Measurements from ENCODE around the gene XIAP.

XIAP gene

GRCh38 chrX:123871309-123871708 lies 11.5 kb downstream of the XIAP start:
- H3K9me3 ChIP-seq (ENCODE audit: insufficient read depth, low read depth, low read length): no peaks in the 10 kb centered on the region
- H3K4me3 ChIP-seq (ENCODE audit: low read length, poor library complexity, severe bottlenecking): no peak overlapping the region
- H3K79me2 ChIP-seq (ENCODE audit: insufficient read depth, low read length): peaks cover 45% of the 10 kb centered on the region
- no peaks in the 10 kb centered on the region for H3F3A ChIP-seq (ENCODE audit: low read depth)
- no peaks in the 10 kb centered on the region for H3K9me2 ChIP-seq (replicated peaks; ENCODE audit: low read depth, low read length)
- no peak overlapping the region for H3K4me2 ChIP-seq (ENCODE audit: low read depth, low read length, poor library complexity, severe bottlenecking)
- H2AFZ ChIP-seq (ENCODE audit: low read length): no peak overlapping the region
- no peaks in the 10 kb centered on the region for H3K27me3 ChIP-seq (ENCODE audit: insufficient read depth, low read length, poor library complexity, severe bottlenecking)
- H3K9ac ChIP-seq (ENCODE audit: low read depth, low read length, poor library complexity, severe bottlenecking): no peak overlapping the region
- no peak for TF ChIP-seq EZH2phosphoT487 (IDR thresholded peaks at IDR 0.05; ENCODE audit: borderline replicate concordance)
- TF ChIP-seq, protein P1, sequence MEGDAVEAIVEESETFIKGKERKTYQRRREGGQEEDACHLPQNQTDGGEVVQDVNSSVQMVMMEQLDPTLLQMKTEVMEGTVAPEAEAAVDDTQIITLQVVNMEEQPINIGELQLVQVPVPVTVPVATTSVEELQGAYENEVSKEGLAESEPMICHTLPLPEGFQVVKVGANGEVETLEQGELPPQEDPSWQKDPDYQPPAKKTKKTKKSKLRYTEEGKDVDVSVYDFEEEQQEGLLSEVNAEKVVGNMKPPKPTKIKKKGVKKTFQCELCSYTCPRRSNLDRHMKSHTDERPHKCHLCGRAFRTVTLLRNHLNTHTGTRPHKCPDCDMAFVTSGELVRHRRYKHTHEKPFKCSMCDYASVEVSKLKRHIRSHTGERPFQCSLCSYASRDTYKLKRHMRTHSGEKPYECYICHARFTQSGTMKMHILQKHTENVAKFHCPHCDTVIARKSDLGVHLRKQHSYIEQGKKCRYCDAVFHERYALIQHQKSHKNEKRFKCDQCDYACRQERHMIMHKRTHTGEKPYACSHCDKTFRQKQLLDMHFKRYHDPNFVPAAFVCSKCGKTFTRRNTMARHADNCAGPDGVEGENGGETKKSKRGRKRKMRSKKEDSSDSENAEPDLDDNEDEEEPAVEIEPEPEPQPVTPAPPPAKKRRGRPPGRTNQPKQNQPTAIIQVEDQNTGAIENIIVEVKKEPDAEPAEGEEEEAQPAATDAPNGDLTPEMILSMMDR (conservative IDR thresholded peaks at IDR 0.05; ENCODE audit: low read length): no peak
- peaks cover 5% of the 10 kb centered on the region for H4K20me1 ChIP-seq (ENCODE audit: insufficient read depth, low read length, poor library complexity, severe bottlenecking)
- H3K4me1 ChIP-seq (ENCODE audit: insufficient read depth, low read length, poor library complexity, severe bottlenecking): no peaks in the 10 kb centered on the region
- H3K36me3 ChIP-seq (ENCODE audit: insufficient read depth, low read length): no peaks in the 10 kb centered on the region

GRCh38 chrX:123873956-123874355 lies 14.1 kb downstream of the XIAP start:
- no peak overlapping the region for H3K4me3 ChIP-seq (ENCODE audit: low read length, poor library complexity, severe bottlenecking)
- no peaks in the 10 kb centered on the region for H3K27me3 ChIP-seq (ENCODE audit: insufficient read depth, low read length, poor library complexity, severe bottlenecking)
- H3K9ac ChIP-seq (ENCODE audit: low read depth, low read length, poor library complexity, severe bottlenecking): no peak overlapping the region
- H3K36me3 ChIP-seq (ENCODE audit: insufficient read depth, low read length): no peaks in the 10 kb centered on the region
- no peaks in the 10 kb centered on the region for H3F3A ChIP-seq (ENCODE audit: low read depth)
- TF ChIP-seq, protein P1 (conservative IDR thresholded peaks at IDR 0.05; ENCODE audit: low read length): no peak
- no peak for TF ChIP-seq EZH2phosphoT487 (IDR thresholded peaks at IDR 0.05; ENCODE audit: borderline replicate concordance)
- H4K20me1 ChIP-seq (ENCODE audit: insufficient read depth, low read length, poor library complexity, severe bottlenecking): peaks cover 13% of the 10 kb centered on the region
- H3K9me2 ChIP-seq (replicated peaks; ENCODE audit: low read depth, low read length): no peaks in the 10 kb centered on the region
- no peak overlapping the region for H3K4me2 ChIP-seq (ENCODE audit: low read depth, low read length, poor library complexity, severe bottlenecking)
- H2AFZ ChIP-seq (ENCODE audit: low read length): no peak overlapping the region
- H3K4me1 ChIP-seq (ENCODE audit: insufficient read depth, low read length, poor library complexity, severe bottlenecking): peaks cover 10% of the 10 kb centered on the region
- H3K79me2 ChIP-seq (ENCODE audit: insufficient read depth, low read length): peaks cover 35% of the 10 kb centered on the region
- no peaks in the 10 kb centered on the region for H3K9me3 ChIP-seq (ENCODE audit: insufficient read depth, low read depth, low read length)

GRCh38 chrX:123876177-123876576 lies 16.3 kb downstream of the XIAP start:
- Histone ChIP-seq H3K9me2 (replicated peaks; ENCODE audit: low read depth, low read length) (no peaks in the 10 kb centered on the region), H3K4me2 (ENCODE audit: low read depth, low read length, poor library complexity, severe bottlenecking) (no peak overlapping the region), H3K36me3 (ENCODE audit: insufficient read depth, low read length) (no peaks in the 10 kb centered on the region), H2AFZ (ENCODE audit: low read length) (no peak overlapping the region), H3F3A (ENCODE audit: low read depth) (no peaks in the 10 kb centered on the region), H3K4me1 (ENCODE audit: insufficient read depth, low read length, poor library complexity, severe bottlenecking) (peaks cover 11% of the 10 kb centered on the region), H3K79me2 (ENCODE audit: insufficient read depth, low read length) (peaks cover 21% of the 10 kb centered on the region; the same call in 1 of the 2 replicates), H3K27me3 (ENCODE audit: insufficient read depth, low read length, poor library complexity, severe bottlenecking) (no peaks in the 10 kb centered on the region), H3K4me3 (ENCODE audit: low read length, poor library complexity, severe bottlenecking) (no peak overlapping the region), H4K20me1 (ENCODE audit: insufficient read depth, low read length, poor library complexity, severe bottlenecking) (peaks cover 13% of the 10 kb centered on the region), H3K9ac (ENCODE audit: low read depth, low read length, poor library complexity, severe bottlenecking) (no peak overlapping the region), H3K9me3 (ENCODE audit: insufficient read depth, low read depth, low read length) (no peaks in the 10 kb centered on the region)
- TF ChIP-seq, protein P1 (conservative IDR thresholded peaks at IDR 0.05; ENCODE audit: low read length): no peak
- TF ChIP-seq EZH2phosphoT487 (IDR thresholded peaks at IDR 0.05; ENCODE audit: borderline replicate concordance): no peak

Measured in Loucy (cell line).